ENCODE results near the gene ECE2. TPM values are rescaled to one million over a fixed set of nuclear protein-coding genes. Genes with fewer than 3 reads are reported as not detected.
"Not testable (repeated sequence)": the region's sequence is repeated elsewhere in the genome, so short reads cannot be mapped to it uniquely, and the experiment has no call there.

ECE2 gene
- polyA plus RNA-seq, 4 donors, result not detected

GRCh38 chr3:184333700-184334099, 57.9 kb downstream of the ECE2 start:
- no peak for DNase-seq (ENCODE audit: low read depth in 4 of 4, low spot score in 3 of 4)

DNA sequence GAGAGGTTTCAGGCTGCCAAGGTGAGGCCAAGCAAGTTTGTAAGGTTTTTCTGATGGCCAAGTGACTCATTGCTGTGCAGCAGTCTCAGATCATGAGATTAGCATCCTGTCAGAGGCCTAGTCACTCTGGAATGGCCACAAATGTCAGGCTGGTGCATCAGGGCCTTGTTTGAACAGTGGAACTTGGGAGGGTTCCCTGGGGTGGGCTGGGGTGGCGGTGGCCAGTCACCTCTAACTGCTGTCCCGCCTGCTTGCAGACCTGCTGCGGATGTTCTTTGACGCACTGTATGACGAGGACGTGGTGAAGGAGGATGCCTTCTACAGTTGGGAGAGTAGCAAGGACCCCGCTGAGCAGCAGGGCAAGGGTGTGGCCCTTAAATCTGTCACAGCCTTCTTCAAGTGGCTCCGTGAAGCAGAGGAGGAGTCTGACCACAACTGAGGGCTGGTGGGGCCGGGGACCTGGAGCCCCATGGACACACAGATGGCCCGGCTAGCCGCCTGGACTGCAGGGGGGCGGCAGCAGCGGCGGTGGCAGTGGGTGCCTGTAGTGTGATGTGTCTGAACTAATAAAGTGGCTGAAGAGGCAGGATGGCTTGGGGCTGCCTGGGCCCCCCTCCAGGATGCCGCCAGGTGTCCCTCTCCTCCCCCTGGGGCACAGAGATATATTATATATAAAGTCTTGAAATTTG, 58.8 kb downstream of the ECE2 start:
- no peak for DNase-seq (ENCODE audit: low read depth in 4 of 4, low spot score in 3 of 4)

- DNase-seq (ENCODE audit: low read depth in 4 of 4, low spot score in 3 of 4), result no peak
Measured at GRCh38 chr3:184335291-184335660, 59.5 kb downstream of the ECE2 start.

DNA sequence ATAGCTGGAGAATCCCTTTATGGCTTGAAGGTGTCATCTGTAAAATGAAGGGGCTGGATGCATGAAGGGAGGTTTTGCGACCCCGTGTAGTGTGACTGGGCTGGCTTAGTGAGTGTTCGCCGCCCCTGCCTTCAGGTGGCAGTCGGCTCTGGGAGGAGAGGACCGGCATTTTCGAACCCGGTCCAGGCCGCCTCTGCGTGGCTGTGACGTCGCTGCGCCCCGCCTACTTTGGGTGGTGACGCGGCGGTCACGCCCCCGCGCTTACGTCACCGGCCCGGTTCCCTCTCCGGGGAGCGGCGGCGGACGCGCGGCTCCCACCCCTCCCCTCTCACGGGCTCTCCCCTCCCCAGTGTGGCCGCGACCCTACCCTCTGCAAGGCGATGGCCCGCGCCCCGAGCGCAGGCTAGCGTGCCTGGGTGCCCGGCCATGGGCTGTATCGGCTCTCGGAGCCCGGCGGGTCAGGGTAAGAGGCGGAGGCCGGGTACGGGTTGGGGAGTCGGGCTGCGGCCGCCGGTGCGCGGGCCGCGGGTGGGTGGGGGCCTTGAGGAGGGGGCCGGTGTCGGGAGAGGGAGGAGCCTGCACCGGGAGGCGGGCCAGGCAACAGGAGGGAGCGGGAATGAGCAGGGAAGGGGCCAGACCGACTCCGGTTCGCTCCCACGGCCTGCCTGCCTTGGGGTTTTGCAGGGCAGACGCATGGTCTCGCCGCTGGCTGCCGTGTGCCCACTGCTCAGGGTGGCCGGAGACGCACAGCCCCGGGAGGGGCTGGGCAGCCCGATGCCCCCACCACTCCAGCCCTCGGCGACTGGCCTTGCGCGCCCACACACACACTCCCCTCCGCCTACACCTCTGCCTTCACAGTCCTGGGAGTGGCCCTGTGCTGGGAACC, 60.1 kb downstream of the ECE2 start:
- DNase-seq (ENCODE audit: low read depth in 4 of 4, low spot score in 3 of 4), result peak in 2 of 4 donors; percentile 60 to 63

DNA sequence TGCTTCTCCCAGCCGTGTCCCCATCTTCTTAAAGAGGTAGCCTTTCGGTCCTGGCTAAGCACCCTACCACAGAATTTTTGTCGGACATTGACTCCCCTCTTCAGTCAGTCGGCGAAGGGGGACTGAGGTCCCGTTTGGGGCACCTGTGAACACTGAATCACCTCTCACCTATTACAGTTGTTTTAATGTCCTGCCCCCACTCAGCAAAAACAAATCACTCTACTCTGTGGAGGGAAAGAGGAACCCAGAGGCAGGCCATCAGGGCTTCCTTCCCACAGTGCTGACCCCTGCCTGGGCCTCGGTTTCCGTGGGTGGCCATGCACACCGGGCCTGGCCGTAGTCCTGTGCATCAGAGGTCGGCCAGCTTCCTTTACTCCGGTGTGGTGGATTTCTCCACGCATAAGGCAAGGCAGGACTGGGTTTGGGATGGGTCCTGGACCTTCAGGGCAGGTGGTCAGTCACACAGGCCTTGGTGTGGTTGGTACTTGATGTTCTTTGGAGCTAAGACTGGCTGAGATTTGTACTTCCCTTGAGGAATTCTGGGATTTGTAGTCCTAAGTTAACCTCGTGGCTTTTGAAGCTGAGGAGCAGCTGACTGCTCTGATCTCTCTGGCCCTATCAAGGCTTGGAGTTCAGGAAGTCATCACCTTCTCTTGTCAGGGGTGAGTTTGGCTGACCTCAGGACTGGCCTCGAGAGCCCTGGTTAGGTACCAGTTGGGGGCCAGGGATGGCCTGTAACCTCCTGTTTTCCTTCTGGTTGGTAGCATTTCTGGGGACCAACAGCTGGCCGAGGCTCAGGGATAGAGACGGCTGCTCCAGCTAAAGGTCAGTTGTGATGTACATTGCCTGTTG, 61.0 kb downstream of the ECE2 start:
- DNase-seq (ENCODE audit: low read depth in 4 of 4, low spot score in 3 of 4), result peak in 1 of 4 donors; percentile 33

DNA sequence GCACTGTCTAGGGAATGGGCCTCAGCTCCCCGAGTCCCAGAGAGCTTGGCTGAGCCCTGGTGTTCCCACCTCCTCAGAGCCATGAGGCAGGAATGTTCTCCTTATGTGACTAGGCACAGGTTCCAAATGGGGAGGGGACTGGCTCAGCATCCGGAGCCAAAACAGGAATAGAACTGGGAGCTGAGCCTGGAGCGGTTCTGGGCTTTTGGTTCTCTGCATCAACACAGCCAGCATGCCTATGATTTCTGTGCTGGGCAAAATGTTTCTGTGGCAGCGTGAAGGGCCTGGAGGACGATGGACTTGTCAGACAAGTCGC, 61.5 kb downstream of the ECE2 start, which contains the start of gene FAM131A:
TSS of gene FAM131A (plus strand) at position 202 of the 316 bp plus-strand sequence. CDS start at position 233, 31 bp downstream.
- no peak for DNase-seq (ENCODE audit: low read depth in 4 of 4, low spot score in 3 of 4)

GRCh38 chr3:184337981-184338380, 62.2 kb downstream of the ECE2 start:
- no peak for DNase-seq (ENCODE audit: low read depth in 4 of 4, low spot score in 3 of 4)

DNA sequence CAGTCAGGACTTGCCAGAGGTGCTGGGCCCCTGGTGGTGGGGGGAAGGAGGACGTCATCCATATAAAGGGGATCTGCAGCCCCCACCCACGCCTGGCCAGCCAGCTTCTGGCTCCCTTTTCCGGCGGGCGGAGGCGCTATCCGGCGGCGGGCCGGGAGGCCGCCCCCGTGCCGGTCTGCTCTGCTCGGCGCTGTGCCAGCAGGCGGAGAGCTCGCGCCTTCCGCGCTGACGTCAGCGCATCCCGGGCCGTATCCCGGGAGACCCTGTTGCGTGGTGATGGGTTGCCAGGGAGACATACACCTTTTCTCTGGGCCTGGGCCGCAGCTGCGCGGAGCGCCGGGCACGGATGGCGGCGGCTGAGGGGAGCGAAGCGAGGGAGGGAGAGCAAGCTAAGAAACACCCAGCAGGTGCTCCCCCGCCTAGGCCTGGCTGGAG, 62.7 kb downstream of the ECE2 start:
- peak in 3 of 4 donors; percentile 46 to 76 (median 75) for DNase-seq (ENCODE audit: low read depth in 4 of 4, low spot score in 3 of 4)

DNA sequence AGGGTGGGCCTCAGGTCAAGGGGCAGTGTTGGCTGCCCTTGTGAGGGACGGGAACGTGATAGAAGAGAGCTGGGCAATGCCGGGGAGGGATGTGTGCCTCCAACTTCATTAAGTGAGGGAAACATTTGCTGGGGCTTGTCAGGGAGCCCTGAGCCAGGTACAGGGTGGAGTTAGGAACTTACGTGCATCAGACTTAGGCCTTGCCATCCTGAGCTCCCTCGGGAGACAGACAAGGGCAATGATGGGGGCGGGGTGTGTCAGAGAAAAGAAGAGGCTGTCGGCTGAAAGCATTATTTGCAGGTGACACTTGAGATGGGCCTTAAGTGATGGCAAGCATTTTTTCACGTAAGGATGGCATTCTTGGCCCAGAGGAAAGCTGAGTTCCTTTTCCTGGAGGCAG, 63.2 kb downstream of the ECE2 start:
- DNase-seq (ENCODE audit: low read depth in 4 of 4, low spot score in 3 of 4), result no peak

DNA sequence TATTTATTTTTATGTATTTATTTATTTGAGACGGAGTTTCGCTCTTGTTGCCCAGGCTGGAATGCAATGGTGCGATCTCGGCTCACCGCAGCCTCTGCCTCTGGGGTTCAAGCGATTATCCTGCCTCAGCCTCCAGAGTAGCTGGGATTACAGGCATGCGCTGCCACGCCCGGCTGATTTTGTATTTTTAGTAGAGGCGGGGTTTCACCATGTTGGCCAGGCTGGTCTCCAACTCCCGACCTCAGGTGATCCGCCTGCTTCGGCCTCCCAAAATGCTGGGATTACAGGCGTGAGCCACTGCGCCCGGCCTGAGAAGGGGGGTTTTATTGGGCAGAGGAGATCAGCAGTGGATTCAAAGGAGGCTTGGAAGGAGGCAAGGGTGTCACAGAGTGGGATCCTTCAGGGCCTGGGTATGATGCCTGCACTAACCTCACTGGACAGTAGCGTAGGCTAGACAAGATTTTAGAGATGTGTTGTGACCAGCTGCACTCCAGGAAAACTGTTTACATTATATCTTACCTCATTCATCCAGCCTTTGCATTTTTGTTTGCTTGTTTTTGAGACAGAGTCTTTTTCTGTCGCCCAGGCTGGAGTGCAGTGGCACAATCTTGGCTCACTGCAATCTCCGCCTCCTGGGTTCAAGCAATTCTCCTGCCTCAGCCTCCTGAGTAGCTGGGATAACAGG, 63.8 kb downstream of the ECE2 start:
- not testable (repeated sequence) for DNase-seq (ENCODE audit: low read depth in 4 of 4, low spot score in 3 of 4)

- DNase-seq (ENCODE audit: low read depth in 4 of 4, low spot score in 3 of 4), result no peak
Measured at GRCh38 chr3:184341925-184342324, 66.1 kb downstream of the ECE2 start.

Other genes starting within 250 kb of the ECE2 start
- gene HTR3D, start 244.3 kb upstream of the ECE2 start, polyA plus RNA-seq (ENCODE audit: insufficient read length in 4 of 4), result not detected
- not detected for gene HTR3C, start 223.0 kb upstream of the ECE2 start, polyA plus RNA-seq (ENCODE audit: insufficient read length in 4 of 4)
- gene HTR3E, start 179.0 kb upstream of the ECE2 start, polyA plus RNA-seq (ENCODE audit: insufficient read length in 4 of 4), result under 1 TPM in 1 of 4 donors, not detected in 3; 0.11 TPM
- gene EIF2B5, start 140.7 kb upstream of the ECE2 start, polyA plus RNA-seq (ENCODE audit: insufficient read length in 4 of 4), result 10 to 100 TPM; 36.0 to 57.9 (median 48.4) TPM
- 10 to 100 TPM; 61.4 to 91.9 (median 81.3) TPM for gene DVL3, start 120.6 kb upstream of the ECE2 start, polyA plus RNA-seq (ENCODE audit: insufficient read length in 4 of 4)
- 100 to 1,000 TPM; 262 to 377 (median 336) TPM for gene AP2M1, start 101.2 kb upstream of the ECE2 start, polyA plus RNA-seq (ENCODE audit: insufficient read length in 4 of 4)
- 10 to 100 TPM; 48.8 to 77.4 (median 59.0) TPM for gene ABCF3, start 89.8 kb upstream of the ECE2 start, polyA plus RNA-seq (ENCODE audit: insufficient read length in 4 of 4)
- 1 to 10 TPM in 3 of 4 donors, under 1 TPM in 1; 0.29 to 2.3 (median 1.6) TPM for gene VWA5B2, start 46.4 kb upstream of the ECE2 start, polyA plus RNA-seq (ENCODE audit: insufficient read length in 4 of 4)
- 10 to 100 TPM; 23.6 to 39.8 (median 32.5) TPM for gene ALG3, start 27.1 kb upstream of the ECE2 start, polyA plus RNA-seq (ENCODE audit: insufficient read length in 4 of 4)
- gene EEF1AKMT4, start 26.4 kb upstream of the ECE2 start, polyA plus RNA-seq (ENCODE audit: insufficient read length in 4 of 4), result 1 to 10 TPM; 1.9 to 3.4 (median 2.5) TPM
- gene CAMK2N2, start 14.5 kb upstream of the ECE2 start, polyA plus RNA-seq (ENCODE audit: insufficient read length in 4 of 4), result under 1 TPM; 0.14 to 0.48 (median 0.20) TPM
- gene PSMD2, start 23.2 kb downstream of the ECE2 start, polyA plus RNA-seq (ENCODE audit: insufficient read length in 4 of 4), result 100 to 1,000 TPM; 159 to 216 (median 201) TPM
- 100 to 1,000 TPM; 142 to 203 (median 171) TPM for gene EIF4G1, start 38.6 kb downstream of the ECE2 start, polyA plus RNA-seq (ENCODE audit: insufficient read length in 4 of 4)
- gene FAM131A, start 61.6 kb downstream of the ECE2 start, polyA plus RNA-seq (ENCODE audit: insufficient read length in 4 of 4), result 10 to 100 TPM in 3 of 4 donors, 1 to 10 TPM in 1; 9.7 to 13.4 (median 12.2) TPM
- gene CLCN2, start 85.6 kb downstream of the ECE2 start, polyA plus RNA-seq (ENCODE audit: insufficient read length in 4 of 4), result 10 to 100 TPM in 2 of 4 donors, 1 to 10 TPM in 2; 7.9 to 15.4 (median 9.6) TPM
- gene POLR2H, start 85.7 kb downstream of the ECE2 start, polyA plus RNA-seq (ENCODE audit: insufficient read length in 4 of 4), result 100 to 1,000 TPM in 2 of 4 donors, 10 to 100 TPM in 2; 57.9 to 114 (median 92.8) TPM
- gene THPO, start 102.2 kb downstream of the ECE2 start, polyA plus RNA-seq (ENCODE audit: insufficient read length in 4 of 4), result 1 to 10 TPM; 1.6 to 2.5 (median 2.1) TPM
- 10 to 100 TPM; 12.4 to 17.2 (median 14.5) TPM for gene CHRD, start 104.0 kb downstream of the ECE2 start, polyA plus RNA-seq (ENCODE audit: insufficient read length in 4 of 4)